HK-2 (cell line): ENCODE results near the gene SFTA2.
"Not testable (repeated sequence)": the region's sequence is repeated elsewhere in the genome, so short reads cannot be mapped to it uniquely, and the experiment has no call there.

Experiments
- DNase-seq: peaks from one replicate; pipeline ENCODE4 v3.0.0-alpha.2; 2018; ENCODE audit not compliant: unreplicated experiment

SFTA2 gene

DNA sequence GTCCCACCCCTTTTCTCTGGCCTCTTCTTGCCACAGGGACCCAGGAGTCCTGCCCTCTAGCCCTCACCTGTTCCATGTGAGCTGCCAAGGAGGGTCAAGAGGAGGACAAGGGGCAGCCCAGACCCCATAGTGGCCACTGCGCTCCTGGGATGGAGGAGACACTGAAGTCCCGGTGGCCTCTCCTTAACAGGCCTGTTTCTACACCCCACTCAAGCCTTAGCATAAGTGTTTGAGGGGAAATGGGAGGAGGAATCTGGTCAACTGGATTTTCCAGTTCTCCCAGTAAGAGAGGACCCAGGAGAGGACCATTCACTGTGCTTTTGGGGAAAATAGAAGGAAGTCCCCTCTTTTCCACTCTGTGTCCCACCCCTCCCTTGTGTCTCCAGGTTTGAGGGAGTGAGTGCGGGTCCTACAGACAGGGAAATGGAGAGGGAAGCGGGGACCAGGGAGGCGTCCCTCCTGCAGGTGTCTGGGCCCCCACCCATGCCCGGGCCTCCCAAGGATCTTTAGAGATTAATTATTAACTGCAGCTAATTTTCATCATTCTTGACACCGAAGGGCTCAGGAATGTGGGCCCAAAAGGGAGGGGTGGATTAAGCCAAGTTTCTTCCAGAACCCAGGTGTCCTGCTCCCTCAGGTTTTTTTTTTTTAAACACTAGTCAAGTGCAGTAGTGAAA lies at the start of gene SFTA2:
Gene SFTA2 (minus strand): TSS at position 202 of the 677 bp plus-strand sequence. CDS start 74 bp downstream, at position 128.
- no peak for DNase-seq

DNA sequence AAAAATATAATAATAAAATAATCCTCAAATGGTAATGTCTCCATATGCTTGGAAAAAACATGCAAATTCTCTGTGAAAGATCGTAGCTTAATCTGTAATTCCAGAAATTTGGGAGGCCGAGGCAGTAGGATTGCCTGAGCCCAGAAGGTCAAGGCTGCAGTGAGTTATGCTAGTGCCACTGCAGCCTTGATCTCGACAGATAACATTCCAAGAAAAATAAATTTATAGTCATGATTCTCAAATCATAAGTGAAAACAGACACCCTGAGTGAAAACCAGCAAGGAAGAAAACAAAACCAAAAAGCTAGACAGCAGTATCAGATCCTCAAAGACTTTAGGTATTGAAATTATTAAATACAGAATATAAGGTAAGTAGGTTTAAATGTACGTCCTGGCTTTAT lies 47.7 kb upstream of the SFTA2 start:
- no peak for DNase-seq

DNA sequence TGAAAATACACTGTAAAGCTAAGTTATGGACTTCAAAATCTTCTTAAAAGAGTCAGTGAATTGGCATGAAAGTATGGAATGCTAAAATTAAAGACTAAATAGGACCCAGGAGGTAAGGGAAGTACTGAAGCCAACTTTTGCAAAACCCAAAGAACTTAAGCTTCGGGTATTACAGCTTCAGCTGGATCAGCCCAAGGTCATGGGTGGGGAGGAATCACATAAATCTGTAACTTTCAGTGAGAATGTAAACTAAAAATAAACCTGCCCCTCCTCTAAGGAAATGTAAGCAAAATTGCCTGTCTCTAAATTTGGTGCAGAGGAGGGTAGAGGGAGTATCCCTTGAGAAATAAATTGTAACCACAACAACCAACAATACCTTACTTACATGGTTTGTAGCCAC lies 47.2 kb upstream of the SFTA2 start:
- no peak for DNase-seq

DNA sequence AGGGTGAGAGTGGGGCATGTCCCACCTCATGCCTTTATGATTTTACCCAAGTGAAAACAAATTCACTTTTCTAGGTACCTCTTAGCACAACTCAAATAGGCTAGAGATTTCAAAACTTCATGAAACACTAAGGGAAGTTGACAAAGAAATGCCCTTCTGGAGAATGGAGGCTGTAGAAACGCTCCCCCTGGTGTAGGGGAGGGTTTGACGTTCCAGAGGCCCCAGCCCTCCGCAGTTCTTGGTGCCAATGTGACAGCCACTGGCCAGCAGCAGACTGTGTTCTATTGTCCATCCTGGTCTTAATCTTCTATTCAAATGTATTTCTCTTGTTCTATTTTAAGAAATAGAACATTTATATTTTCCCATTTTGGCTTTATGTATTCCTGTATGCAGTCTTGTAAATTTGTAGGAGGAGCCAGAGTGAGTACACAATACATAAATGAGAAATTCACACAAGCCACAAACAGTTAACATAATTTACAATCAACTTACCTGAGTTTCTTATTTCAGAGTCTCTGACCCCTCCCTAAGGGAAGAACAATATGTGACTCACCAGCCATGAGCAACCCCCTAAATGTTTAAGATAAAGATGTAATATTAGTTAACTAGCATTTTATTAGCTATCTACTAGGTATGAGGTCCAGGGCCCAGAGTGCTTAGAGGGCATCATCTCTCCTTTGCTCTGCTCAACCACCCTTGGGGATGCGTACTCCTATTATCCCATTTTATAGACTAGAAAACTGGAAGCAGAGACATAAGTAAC lies 42.7 kb upstream of the SFTA2 start:
- DNase-seq: no peak

DNA sequence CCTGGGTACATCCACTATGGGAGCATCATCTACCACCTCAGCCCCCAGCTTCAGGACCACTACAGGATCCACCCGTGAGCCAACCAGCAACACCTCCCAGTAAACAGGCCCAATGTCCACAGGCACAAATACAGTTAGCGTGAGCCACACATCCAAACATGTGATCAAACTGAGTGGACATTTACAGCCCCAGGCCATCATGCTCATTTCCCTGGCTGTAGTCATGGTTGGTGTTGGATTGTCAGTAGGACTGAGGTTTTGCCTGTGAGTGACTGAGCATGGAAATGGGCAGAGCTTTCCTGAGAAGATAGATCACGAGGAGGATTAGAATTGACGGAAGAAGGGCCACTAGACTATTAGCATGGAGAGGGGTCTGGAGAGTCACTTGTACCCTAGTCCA lies 40.8 kb upstream of the SFTA2 start:
- no peak for DNase-seq

DNA sequence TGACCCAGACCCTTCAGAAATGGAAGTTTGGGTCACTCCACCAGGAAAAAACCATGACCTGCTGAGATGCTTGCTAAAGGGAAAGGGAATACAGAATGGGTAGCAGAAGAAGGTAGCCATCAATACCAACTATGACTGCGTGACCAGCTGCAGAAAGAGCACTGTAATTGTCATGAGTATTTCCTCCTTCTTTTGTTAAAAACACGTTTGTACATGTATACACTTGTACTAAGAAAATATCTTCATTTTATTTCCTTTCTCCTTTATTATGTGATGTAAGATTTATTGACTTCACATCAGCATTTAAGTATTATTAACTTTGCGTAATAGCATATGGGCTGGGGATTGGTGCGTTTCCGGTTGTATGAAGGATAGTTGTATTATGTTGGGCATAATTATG lies 39.0 kb upstream of the SFTA2 start:
- DNase-seq: no peak

DNA sequence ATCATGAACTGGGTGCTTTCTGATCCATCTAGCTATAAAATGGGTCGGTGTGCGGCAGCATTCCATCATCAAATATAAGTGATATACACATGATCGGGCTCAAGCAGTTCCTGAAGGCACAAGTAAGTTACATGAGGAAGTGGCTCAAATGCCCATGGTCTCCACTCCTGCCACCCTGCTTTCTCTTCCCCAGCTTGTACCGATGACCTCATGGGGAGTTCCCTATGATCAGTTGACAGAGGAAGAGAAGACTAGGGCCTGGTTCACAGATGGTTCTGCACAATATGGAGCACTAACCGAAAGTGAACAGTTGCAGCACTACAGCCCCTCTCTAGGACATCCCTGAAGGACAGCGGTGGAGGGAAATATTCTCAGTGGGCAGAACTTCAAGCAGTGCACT lies 37.2 kb upstream of the SFTA2 start:
- DNase-seq: not testable (repeated sequence)

DNA sequence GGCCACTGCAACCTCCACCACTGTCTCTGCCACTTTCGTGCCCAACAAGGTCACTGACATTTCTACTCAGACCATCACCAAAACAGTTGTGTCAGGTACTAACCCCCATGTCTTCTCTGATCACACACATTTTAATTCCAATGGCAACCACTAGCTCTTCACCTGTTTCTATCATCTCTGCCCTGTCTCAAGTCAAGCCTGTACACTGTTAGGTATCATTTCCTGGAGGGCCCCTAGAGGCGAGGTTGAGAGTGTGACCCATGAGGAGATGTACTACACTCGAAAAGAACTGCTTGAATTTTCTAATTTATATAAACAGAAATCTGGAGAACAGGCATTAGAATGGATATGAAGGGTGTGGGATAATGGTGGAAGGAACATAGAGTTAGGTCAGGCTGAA lies 34.2 kb upstream of the SFTA2 start:
- no peak for DNase-seq

DNA sequence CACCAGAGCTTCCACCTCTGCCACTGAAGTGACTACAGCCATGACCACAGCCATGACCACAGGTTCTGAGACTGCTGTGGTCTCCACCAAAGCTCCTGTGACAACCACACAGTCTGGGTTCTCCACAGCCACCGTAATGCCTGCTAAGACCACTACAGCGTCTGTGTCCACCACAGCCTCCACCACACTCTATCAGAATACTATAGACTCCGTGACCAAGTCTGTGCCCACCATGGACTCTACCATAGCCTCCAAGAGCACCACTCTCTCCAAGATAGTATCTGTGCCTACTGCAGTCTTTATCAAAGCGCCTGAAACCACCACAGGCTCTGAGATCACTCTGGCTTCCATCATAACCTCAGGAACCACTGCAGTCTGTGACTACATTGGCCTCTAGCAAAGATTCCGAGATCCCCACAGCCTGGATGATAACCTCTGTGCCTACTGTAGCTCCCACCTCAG lies 33.2 kb upstream of the SFTA2 start:
- no peak for DNase-seq

DNA sequence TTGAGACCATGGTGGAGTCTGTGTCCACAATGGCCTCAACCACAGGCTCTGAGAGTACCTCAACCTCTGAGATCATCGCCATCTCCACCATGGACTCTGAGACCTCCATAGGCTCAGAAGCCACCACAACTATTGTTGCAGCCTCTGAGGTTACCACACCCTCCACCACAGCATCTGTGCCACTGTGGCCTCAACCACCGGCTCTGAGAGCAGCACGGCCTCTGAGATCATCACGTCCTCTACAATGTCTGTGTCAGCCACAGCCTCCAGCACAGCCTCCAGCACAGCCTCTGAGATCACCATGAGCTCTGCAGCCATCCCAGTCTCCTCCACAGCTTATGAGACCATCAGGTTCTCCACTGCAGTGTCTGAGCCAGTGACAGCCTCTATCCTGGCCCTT lies 32.1 kb upstream of the SFTA2 start:
- no peak for DNase-seq

DNA sequence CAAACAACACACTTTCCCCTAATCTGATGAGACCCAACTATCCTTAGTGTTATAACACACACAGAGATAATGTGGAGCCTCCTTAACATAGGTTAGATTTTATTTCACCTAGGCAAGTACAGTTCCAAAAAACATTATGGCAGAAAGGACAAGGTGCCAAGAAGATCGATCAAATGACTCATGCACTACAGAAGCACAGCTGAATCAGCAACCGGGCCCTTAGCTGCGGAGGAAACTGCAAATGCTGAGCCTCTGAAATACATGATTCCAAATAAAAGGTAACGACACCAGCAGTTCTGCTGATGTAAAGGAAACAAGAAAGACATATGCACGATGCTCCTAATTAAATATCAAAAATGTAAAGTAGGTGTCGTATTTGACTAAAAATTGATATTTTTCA lies 31.7 kb upstream of the SFTA2 start:
- DNase-seq: no peak

DNA sequence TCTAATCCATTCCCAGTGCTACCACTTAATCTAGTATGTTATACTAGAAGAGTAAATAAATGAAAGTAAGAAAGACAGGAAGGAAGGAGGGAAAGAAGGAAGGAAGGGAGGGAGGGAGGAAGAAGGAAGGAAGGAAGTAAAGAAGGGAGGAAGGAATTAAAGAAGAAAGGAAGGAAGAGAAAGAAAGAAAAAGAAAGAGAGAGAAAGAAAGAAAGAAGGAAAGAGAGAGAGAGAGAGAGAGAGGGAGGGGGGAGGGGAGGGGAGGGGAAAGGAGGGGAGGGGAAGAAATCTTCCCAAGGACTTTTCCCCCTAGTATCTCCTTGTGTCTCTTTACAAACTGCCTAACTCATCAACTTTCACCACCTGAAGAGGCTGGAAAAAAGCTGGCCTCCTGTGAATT lies 30.7 kb upstream of the SFTA2 start:
- DNase-seq: no peak

DNA sequence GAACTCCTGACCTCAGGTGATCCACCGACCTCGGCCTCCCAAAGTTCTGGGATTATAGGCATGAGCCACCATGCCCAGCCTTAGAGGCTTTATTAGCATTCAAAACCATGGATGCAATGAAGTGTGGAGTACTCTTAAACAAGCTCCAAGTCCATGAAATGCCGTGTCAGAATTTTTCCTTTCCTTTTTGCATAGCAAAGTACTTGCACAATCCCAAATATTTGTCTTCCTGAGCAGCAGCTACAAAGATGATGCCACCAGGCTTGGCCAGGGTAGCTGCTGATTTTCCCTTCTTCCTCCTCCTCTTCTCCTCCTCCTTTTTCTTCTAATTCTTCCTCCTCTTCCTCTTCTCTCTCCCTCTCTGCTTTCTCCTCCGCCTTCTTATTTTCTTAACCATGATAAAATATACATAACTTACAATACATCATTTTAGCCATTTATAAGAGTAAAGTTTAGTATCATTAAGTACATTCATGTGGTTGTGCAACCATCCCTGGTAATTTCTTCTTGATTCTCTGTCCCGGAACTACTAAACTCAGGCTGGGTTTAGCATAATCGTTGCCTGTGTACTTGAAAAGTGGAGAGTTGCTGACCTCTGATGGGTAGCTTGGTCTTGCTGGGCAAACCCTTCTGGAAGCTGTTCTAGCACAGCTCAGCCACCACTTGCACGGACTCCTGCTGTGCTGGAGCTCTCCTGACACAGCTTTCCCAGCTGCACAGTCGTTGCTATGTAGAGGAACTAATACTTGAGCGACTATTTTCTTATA lies 29.1 kb upstream of the SFTA2 start:
- no peak for DNase-seq

DNA sequence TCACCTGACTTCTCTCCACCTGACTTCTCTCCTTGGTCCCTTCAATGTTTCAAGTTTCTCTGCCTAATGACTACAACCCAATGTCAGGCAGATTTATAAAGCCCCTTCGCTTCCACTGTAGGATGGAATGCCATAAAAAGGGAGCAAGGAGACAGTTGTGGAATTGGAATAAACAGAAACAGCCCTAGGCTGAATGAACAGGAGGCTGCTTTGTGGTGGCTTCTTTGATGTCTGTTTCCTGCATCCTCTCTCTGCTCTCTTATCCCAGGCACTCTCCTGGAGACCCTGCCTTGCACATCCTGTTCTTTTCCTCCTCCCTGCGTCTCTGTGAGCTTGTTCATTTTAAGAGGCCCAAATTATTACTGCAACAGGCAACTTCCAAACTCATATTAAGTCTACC lies 25.7 kb upstream of the SFTA2 start:
- DNase-seq: no peak

DNA sequence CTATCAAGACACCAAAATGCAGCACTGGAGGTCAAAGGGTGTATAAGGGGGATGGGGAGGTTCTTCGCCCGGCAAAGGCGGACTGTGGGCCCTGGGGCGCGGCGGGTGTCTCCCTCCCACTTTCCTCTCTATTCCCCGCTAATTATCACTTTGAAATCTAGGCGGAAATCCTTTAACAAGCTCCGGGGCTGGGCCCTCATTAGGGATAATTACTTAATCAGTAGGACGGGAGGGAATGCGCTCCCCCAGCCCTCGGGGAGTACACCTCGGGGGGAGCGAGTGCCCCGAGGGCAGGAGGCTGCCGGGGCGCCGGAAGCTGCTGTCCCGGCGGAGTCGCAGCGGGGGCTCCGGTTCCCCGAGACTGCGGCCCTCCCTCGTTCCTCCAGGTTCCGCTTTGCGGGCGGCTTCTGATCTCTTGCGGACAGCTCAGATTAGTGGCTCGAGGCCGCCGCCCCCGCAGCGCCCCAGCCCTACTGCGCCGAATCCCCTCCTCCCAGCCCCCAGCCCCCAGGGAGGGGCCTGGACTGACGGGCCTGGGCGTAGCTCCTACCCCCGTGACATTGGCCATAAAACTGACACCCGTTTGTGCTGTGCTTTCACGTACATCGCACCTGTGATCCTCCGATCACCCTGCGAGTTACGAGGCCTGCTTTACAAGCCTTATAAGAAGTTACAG lies 23.5 kb upstream of the SFTA2 start:
- no peak for DNase-seq

DNA sequence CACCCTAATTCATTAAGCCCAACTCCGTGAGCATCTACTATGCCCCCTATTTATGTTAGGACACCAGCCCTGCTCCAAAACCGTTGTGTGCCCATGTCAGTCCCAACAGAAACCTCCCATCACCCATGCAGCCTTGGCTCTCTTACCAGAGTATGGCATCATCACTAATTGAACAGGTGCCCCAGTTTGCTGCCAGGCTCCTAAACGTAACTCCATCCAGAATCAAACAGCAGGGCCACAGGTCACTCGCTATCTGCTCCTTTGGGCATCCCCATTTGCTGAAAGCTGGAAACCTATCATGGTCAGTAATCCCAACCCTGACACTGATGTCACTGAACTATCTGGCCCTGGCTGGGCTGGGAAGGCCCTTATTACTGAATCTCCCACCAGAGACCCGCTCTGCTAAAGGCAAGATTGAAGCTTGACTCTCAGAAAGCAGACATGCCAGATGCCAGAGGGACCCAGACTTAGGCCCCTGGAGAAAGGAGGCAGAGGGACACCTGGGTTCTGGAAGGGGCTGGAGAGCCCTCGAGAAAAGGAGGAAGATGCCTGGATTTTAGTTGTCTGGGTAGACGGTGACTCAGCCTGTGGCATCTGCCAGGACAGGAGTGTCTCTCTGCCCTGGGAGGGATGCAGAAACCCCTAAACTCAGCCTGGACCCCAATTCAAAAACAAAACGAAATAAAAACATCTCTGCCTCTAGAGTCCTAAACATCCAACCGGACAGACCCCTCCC lies 22.8 kb upstream of the SFTA2 start:
- DNase-seq: no peak

DNA sequence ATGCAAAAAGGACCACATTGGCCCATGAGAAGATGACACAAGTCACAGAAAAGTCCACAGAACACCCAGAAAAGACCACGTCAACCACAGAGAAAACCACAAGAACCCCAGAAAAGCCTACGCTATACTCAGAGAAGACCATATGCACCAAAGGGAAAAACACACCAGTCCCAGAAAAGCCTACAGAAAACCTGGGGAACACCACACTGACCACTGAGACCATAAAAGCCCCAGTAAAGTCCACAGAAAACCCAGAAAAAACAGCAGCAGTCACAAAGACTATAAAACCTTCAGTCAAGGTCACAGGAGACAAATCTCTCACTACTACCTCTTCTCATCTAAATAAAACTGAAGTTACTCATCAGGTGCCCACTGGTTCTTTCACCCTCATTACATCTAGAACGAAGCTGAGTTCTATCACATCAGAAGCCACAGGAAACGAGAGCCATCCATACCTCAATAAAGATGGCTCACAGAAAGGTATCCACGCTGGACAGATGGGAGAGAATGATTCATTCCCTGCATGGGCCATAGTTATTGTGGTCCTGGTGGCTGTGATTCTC lies 20.0 kb upstream of the SFTA2 start:
- no peak for DNase-seq

DNA sequence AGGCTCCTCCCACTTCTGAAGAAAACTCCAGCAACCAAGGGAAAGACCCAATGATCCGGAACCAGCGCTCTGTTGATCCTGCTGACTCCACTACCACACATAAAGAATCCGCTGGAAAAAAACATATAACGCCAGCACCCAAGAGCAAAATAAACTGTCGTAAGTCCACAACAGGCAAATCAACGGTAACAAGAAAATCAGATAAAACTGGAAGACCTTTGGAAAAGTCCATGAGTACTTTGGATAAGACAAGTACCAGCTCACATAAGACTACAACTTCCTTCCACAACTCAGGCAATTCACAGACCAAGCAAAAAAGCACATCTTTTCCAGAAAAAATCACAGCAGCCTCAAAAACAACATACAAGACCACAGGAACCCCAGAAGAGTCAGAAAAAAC lies 16.8 kb upstream of the SFTA2 start:
- no peak for DNase-seq

DNA sequence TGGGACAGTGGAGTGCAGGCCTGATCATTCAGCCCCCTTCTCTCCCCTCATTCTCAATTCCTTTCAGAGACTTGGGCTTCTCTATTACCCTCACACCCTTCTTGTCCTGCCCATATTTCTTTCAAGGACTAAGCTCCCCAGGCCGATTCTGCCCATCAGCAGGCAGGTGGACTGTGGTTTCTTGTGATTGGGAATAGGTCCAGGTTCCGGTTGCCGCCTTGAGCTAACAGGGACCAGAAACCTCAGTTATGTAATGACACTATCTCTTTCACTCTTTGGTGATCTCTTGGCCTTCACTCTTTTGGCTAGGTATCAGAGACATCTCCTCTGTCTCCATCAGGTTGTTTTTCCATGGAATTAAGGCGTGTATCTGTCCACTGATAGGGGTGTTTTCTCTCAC lies 15.3 kb upstream of the SFTA2 start:
- no peak for DNase-seq

DNA sequence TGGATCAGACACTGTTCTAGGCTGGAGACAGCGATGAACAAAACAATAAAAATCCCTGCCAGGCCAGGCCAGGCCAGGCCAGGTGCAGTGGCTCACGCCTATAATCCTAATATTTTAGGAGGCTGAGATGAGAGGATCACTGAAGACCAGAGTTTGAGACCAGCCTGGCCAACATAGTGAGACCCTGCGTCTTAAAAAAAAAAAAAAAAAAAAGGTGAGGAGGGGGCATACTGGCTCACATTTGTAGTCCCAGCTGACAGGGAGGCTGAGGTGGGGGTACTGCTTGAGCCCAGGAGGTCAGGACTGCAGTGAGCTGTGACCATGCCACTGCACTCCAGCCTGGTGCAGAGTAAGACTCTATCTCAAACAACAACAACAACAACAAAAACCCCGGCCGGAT lies 13.3 kb upstream of the SFTA2 start:
- DNase-seq: no peak

DNA sequence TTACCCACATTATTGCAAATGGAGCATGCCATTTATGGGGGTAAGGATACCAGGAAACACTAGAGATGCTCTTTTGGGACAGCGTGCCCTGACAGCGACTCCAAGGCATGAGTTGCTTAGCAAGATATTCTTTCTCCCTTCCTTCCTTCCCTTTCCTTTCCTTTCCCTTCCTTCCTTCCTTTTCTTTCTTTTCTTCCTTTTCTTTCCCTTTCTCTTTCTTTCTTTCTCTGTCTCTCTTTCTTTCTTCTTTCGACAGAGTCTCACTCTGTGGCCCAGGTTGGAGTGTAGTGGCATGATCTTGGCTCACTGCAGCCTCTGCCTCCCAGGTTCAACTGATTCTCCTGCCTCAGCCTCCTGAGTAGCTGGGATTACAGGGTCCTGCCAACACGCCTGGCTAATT lies 12.1 kb upstream of the SFTA2 start:
- no peak for DNase-seq
